Measurements from ENCODE around the gene KAZN.

DNA sequence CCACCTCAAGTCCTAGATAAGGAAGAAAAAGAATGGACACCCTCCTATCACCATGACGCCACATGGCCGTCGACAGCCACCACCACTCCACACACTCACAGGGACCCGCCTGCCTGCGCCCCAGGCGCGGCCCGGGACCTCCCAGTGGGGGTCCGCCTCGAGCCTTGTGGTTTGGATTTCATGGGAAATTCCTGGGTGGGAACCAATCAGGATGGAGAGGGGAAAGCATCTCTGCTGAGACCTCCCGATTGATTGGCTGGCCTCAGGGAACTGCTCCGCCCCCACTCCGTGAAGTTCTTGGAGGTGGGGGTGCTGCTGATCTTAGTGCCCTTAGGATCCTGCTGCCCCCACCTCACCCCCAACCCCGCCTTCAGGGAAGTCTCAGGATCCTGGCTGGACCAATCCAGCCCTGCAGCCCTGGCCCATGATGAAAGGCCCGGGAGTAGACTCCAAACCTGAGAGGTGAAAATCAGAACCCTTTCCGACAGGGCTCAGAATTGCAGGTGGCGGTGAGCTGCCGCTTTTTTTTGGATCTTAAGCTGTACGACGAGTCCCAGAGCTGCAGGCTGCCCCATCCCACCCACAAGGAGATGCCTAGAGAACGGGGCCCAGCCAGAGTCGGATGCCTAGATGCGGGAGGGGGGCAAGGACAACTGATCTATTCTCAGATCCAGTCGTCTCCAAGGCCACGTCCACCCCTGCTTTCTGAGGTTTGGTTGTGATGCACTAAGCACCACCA is 526.0 kb downstream of the KAZN start:
- TF ChIP-seq, protein P1, sequence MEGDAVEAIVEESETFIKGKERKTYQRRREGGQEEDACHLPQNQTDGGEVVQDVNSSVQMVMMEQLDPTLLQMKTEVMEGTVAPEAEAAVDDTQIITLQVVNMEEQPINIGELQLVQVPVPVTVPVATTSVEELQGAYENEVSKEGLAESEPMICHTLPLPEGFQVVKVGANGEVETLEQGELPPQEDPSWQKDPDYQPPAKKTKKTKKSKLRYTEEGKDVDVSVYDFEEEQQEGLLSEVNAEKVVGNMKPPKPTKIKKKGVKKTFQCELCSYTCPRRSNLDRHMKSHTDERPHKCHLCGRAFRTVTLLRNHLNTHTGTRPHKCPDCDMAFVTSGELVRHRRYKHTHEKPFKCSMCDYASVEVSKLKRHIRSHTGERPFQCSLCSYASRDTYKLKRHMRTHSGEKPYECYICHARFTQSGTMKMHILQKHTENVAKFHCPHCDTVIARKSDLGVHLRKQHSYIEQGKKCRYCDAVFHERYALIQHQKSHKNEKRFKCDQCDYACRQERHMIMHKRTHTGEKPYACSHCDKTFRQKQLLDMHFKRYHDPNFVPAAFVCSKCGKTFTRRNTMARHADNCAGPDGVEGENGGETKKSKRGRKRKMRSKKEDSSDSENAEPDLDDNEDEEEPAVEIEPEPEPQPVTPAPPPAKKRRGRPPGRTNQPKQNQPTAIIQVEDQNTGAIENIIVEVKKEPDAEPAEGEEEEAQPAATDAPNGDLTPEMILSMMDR (optimal IDR thresholded peaks at IDR 0.05 in 1 of 3, IDR thresholded peaks at IDR 0.05 in 1 of 3, conservative IDR thresholded peaks at IDR 0.05 in 1 of 3; ENCODE audit: extremely low read depth in 1 of 3, insufficient read depth in 2 of 3, low read length in 3 of 3), result no peak
- no peak for TF ChIP-seq EZH2 (IDR thresholded peaks at IDR 0.05; ENCODE audit: low read length)
